ENCODE results near the gene BAG5.

GRCh38 chr14:103527408-103528145, 34.9 kb downstream of the BAG5 start:
- TF ChIP-seq CTCF (IDR thresholded peaks at IDR 0.05 in 2 of 3, conservative IDR thresholded peaks at IDR 0.05 in 1 of 3; ENCODE audit: borderline replicate concordance in 1 of 3, insufficient read depth in 1 of 3, low read depth in 2 of 3, low read length in 2 of 3) = no peak
- TF ChIP-seq POLR2AphosphoS5 (IDR thresholded peaks at IDR 0.05; ENCODE audit: low read depth, low read length) = no peak
- no peak for TF ChIP-seq POLR2A (IDR thresholded peaks at IDR 0.05; ENCODE audit: borderline replicate concordance, extremely low read depth, insufficient read depth, insufficient read length)
- no peak for TF ChIP-seq CEBPB (IDR thresholded peaks at IDR 0.05; ENCODE audit: low read depth)
- TF ChIP-seq SIN3A (IDR thresholded peaks at IDR 0.05; ENCODE audit: low read depth) = no peak
- TF ChIP-seq ELF1 (IDR thresholded peaks at IDR 0.05; ENCODE audit: borderline replicate concordance, low read depth) = no peak
